Right atrium auricular region (tissue), 2 donors: ENCODE measurements around the gene REL. TPM values are rescaled to one million over a fixed set of nuclear protein-coding genes. Genes with fewer than 3 reads are reported as not detected.
A peak's percentile ranks its signal among the peaks of the same experiment; 100 is the strongest.

Experiments
- DNase-seq: peaks from one replicate; pipeline ENCODE4 v3.0.0-alpha.2; 2019; ENCODE audit warnings: low spot score
- H3K27ac ChIP-seq, 2 donors: fragments of 200-600 bp; sonication (generic); 1 replicate in 1 of 2; 2 replicates in 1 of 2; pipeline ENCODE4 v1.5.1; 2016 to 2019
- H3K27me3 ChIP-seq, 2 donors: fragments of 200-600 bp; sonication (generic); one replicate each; pipeline versions ENCODE4 v1.5.1 to v1.6.0; 2017 to 2019
- H3K36me3 ChIP-seq: fragments of 200-600 bp; sonication (generic); one replicate; pipeline ENCODE4 v1.5.1; 2016
- H3K4me1 ChIP-seq, 2 donors: fragments of 200-600 bp; sonication (generic); one replicate each; pipeline versions ENCODE4 v1.5.1 to v1.6.0; 2017 to 2019
- H3K4me3 ChIP-seq, 2 donors: fragments of 200-600 bp; sonication (generic); 1 replicate in 1 of 2; 2 replicates in 1 of 2; pipeline ENCODE4 v1.5.1; 2017 to 2019; ENCODE audit warnings: mild to moderate bottlenecking in 1 of 2, moderate library complexity in 1 of 2
- H3K9me3 ChIP-seq, 2 donors: fragments of 200-600 bp; sonication (generic); one replicate each; pipeline ENCODE4 v1.5.1; 2019
- total RNA-seq, 2 donors: library from RNA; depleted of rRNA; stranded (reverse); fragments of >200 nt; gene quantifications; one replicate each; pipeline ENCODE4 v1.1.0, GENCODE V29; 2016
- TF ChIP-seq, protein P1 (sequence below), 2 donors: fragments of 200-600 bp; sonication (generic); IDR thresholded peaks; one replicate each; pipeline ENCODE4 v1.5.1; 2019; ENCODE audit warnings: antibody characterized with exemption in 2 of 2

Gene REL
- total RNA-seq, 2 donors from 2014 or later: 6.0 to 7.3 TPM

DNA sequence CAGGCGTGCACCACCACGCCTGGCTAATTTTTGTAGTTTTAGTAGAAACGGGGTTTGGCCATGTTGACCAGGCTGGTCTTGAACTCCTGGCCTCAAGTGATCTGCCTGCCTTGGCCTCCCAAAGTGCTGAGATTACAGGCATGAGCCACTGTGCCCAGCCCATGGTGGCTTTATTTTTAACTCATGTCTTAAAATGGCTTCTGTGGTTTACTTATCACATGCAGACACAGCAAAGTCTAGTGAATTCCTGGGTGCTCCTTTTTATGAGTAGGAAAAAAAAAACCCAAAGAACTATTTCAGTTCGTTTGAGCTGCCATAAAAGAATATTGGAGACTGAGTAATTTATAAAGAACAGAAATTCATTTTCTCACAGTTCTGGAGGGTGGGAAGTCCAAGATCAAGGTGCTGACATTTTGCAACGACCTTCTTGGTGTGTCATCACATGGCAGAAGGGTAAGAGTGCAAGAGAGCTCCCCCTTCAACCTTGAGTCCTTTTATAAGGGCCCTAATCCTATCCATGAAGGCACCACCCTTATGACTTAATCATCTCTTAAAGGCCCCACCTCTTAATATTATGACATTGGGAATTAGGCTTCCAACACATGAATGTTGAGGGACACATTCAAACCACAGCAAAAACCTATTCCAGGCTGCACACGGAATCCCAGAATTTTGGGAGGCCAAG is 12.6 kb upstream of the REL start:
- TF ChIP-seq, protein P1, sequence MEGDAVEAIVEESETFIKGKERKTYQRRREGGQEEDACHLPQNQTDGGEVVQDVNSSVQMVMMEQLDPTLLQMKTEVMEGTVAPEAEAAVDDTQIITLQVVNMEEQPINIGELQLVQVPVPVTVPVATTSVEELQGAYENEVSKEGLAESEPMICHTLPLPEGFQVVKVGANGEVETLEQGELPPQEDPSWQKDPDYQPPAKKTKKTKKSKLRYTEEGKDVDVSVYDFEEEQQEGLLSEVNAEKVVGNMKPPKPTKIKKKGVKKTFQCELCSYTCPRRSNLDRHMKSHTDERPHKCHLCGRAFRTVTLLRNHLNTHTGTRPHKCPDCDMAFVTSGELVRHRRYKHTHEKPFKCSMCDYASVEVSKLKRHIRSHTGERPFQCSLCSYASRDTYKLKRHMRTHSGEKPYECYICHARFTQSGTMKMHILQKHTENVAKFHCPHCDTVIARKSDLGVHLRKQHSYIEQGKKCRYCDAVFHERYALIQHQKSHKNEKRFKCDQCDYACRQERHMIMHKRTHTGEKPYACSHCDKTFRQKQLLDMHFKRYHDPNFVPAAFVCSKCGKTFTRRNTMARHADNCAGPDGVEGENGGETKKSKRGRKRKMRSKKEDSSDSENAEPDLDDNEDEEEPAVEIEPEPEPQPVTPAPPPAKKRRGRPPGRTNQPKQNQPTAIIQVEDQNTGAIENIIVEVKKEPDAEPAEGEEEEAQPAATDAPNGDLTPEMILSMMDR (IDR thresholded peaks at IDR 0.05): no peak
- no peaks in the 10 kb centered on the region for H3K27me3 ChIP-seq
- no peak overlapping the region for H3K4me3 ChIP-seq
- no peak for DNase-seq
- H3K27ac ChIP-seq: no peak overlapping the region
- no peaks in the 10 kb centered on the region for H3K4me1 ChIP-seq
- H3K36me3 ChIP-seq: no peaks in the 10 kb centered on the region
- H3K9me3 ChIP-seq: no peaks in the 10 kb centered on the region

DNA sequence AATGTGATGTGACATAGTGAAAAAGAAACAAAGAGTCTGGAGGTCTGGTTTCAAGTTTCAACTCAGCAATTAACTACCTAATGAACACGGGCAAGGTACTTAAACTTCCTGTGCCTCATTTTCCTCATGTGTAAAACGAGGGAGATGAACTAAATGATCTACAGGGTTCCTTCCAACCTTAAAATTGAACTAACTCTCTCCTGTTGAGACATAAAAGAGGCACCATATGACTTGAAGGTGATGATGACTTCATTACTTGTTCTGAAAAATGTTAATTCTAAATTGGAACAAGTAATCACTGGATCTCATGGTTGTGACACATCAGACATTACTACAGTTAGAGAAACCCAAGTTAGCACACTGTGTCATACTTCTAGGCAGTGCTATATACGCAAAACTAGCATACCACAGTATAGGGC is 8.9 kb upstream of the REL start:
- H3K27ac ChIP-seq: no peak overlapping the region
- H3K4me3 ChIP-seq: no peak overlapping the region
- no peaks in the 10 kb centered on the region for H3K9me3 ChIP-seq
- H3K27me3 ChIP-seq: no peaks in the 10 kb centered on the region
- TF ChIP-seq, protein P1 (IDR thresholded peaks at IDR 0.05): no peak
- no peaks in the 10 kb centered on the region for H3K4me1 ChIP-seq
- H3K36me3 ChIP-seq: no peaks in the 10 kb centered on the region
- no peak for DNase-seq

DNA sequence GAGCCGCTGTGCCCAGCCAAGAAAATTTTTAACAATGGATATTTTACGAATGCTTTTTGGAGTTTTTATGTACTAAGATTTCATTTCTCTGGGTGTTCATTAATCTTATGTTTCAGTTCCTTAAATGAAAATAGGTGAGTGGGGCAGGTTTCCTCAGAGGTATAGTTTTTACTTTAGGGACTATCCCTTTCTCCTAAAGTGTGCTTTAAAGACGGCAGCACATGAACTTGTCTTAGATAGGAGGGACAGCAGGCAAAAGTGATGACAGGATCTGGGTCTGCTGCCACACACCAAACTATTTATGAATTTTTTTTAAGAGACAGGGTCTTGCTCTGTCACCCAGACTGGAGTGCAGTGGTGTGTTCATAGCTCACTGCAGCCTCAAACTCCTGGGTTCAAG is 8.0 kb upstream of the REL start:
- Histone ChIP-seq H3K27ac (no peak overlapping the region), H3K4me1 (no peaks in the 10 kb centered on the region), H3K9me3 (no peaks in the 10 kb centered on the region), H3K27me3 (no peaks in the 10 kb centered on the region), H3K36me3 (no peaks in the 10 kb centered on the region), H3K4me3 (no peak overlapping the region)
- DNase-seq: no peak
- TF ChIP-seq, protein P1 (IDR thresholded peaks at IDR 0.05): no peak

DNA sequence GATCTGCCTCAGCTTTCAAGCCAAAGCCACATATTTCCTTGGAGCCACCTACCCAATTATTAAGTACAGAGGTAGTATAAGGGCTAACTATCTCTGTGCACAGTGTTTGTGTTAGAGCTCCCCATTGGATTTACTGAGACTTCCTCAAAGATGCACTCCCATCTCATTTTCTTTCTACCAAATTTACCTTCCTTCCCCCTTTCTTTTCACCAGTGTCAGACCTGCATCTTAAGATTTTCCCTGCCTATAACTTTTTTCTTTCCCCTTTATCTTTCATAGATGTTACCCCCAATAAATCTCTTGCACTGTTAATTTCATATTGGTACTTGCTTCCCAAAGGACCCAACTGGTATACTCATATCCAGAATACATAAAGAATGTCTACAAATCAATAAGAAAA is 5.9 kb upstream of the REL start:
- TF ChIP-seq, protein P1 (IDR thresholded peaks at IDR 0.05): no peak

DNA sequence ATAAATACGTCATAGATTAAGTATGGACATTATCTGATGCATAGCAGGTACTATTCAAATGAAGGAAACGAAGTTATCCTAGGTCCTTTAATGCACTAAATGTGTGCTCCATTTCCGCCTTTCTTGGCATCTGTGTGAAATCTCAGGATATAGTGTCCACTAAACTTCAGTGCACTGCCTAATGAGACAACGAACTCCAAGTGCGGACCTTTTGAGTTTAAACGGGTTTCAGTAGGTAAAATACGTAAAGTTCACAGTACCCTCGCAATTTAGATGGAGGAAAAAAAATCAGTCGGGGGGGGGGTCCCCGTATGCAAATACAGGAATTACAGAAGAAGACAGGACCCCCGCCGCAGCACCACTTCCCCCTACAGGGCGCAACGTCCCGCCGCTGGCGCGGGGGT is 729 bp upstream of the REL start:
- H3K27ac ChIP-seq: peak overlapping the region; percentile 94 to 98
- no peak for DNase-seq
- H3K4me1 ChIP-seq: peaks cover 0 to 25% of the 10 kb centered on the region in 2 donors
- no peaks in the 10 kb centered on the region for H3K36me3 ChIP-seq
- no peaks in the 10 kb centered on the region for H3K27me3 ChIP-seq
- TF ChIP-seq, protein P1 (IDR thresholded peaks at IDR 0.05): peak in 1 of 2 donors; percentile 48
- H3K9me3 ChIP-seq: no peaks in the 10 kb centered on the region
- peak overlapping the region; percentile 78 to 88 for H3K4me3 ChIP-seq

More for the DNA sequence above, 5.9 kb upstream of the REL start:
- no peaks in the 10 kb centered on the region for H3K36me3 ChIP-seq
- H3K4me3 ChIP-seq: no peak overlapping the region
- no peak overlapping the region for H3K27ac ChIP-seq
- DNase-seq: no peak
- H3K9me3 ChIP-seq: no peaks in the 10 kb centered on the region
- no peaks in the 10 kb centered on the region for H3K4me1 ChIP-seq
- H3K27me3 ChIP-seq: no peaks in the 10 kb centered on the region
